Measurements from ENCODE around the gene SPCS2.

GRCh38 chr11:75024068-75024449 lies 75.0 kb downstream of the SPCS2 start:
- TF ChIP-seq CTCF (IDR thresholded peaks at IDR 0.05) (no peak), POLR2A (IDR thresholded peaks at IDR 0.05) (no peak)

Data from esophagus squamous epithelium (tissue), 4 donors.